GM21381 (cell line): ENCODE results near the gene LYPD5.
"Not testable (repeated sequence)": the region's sequence is repeated elsewhere in the genome, so short reads cannot be mapped to it uniquely, and the experiment has no call there.

Experiments
- ATAC-seq: cut with Tn5 transposase; IDR thresholded peaks from one replicate; pipeline ENCODE4 v1.9.1; 2021; ENCODE audit warnings: mild to moderate bottlenecking, moderate library complexity; ENCODE audit not compliant: unreplicated experiment

LYPD5 gene, protein sequence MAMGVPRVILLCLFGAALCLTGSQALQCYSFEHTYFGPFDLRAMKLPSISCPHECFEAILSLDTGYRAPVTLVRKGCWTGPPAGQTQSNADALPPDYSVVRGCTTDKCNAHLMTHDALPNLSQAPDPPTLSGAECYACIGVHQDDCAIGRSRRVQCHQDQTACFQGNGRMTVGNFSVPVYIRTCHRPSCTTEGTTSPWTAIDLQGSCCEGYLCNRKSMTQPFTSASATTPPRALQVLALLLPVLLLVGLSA

GRCh38 chr19:43802216-43802951, at the start of gene LYPD5:
TSS of gene LYPD5 (minus strand) at chr19:43802447. CDS start at chr19:43802380, 67 bp downstream.
- ATAC-seq = no peak

DNA sequence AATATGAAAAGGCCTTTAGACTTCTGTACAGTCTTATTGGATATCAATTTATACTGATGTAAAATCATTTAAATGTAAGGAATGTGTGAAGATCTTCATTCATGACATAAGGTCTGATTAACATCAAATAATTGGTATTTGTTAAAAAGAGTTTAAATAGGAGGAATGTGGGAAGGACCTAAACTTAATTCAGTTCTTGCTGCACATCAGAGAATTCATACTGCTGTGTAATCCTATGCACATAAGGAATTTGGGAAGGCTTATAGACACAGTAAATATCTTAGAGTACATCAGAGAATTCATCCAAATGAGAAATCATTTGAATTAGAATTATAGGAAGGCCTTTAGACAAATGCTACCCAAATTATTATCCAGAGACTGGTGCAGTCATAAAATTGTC, 46.6 kb upstream of the LYPD5 start:
- no peak for ATAC-seq

GRCh38 chr19:43847884-43848283, 45.6 kb upstream of the LYPD5 start:
- ATAC-seq = no peak

GRCh38 chr19:43847246-43847645, 45.0 kb upstream of the LYPD5 start:
- no peak for ATAC-seq

- ATAC-seq = no peak
Observed at GRCh38 chr19:43842007-43842406, 39.8 kb upstream of the LYPD5 start.

DNA sequence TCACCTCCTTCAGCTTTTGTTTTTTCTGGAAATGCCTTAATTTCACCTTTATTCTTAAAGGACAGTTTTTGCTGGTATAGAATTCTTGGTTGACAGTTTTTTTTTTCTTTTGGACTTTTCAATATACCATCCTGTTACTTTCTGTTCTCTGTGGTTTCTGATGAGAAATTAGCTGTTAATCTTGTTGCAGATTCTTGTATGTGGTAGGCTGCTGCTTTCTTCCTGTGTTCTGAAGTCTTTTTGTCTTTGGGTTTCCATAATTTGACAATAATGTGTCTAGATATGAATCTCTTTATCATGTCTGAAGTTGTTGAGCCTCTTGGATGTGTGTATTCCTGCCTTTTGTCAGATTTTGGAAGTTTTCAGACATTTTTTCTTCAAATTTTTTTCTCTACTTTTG, 36.9 kb upstream of the LYPD5 start:
- ATAC-seq = no peak

GRCh38 chr19:43826787-43827754, 24.8 kb upstream of the LYPD5 start, which contains the start of gene ZNF283:
TSS of gene ZNF283 (plus strand) at chr19:43827321. CDS start at chr19:43833505, 6,184 bp downstream.
- peak; percentile 91 for ATAC-seq

DNA sequence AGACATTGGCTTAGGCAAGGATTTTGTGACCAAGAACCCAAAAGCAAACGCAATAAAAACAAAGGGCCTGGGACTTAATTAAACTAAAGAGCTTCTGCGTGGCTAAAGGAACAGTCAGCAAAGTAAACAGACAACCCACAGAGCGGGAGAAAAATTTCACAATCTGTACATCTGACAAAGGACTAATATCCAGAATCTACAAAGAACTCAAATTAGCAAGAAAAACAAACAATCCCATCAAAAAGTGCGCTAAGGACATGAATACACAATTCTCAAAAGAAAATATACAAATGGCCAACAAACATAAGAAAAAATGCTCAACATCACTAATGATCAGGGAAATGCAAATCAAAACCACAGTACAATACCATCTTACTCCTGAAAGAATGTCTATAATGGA, 22.3 kb upstream of the LYPD5 start:
- not testable (repeated sequence) for ATAC-seq

DNA sequence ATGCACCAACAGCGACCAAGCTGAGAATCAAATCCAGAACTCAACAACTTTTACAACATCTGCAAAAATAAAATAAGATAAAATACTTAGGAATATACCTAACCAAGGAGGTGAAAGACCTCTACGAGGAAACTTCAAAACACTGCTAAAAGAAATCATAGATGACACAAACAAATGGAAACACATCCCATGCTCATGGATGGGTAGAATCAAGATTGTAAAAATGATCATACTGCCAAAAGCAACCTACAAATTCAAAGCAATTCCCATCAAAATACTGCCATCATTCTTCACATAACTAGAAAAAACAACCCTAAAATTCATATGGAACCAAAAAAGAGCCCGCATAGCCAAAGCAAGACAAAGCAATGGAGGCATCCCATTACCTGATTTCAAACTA, 21.6 kb upstream of the LYPD5 start:
- ATAC-seq = not testable (repeated sequence)

- ATAC-seq = no peak
Observed at GRCh38 chr19:43820884-43821215, 18.6 kb upstream of the LYPD5 start.

GRCh38 chr19:43820098-43820883, 18.0 kb upstream of the LYPD5 start:
- ATAC-seq = no peak

DNA sequence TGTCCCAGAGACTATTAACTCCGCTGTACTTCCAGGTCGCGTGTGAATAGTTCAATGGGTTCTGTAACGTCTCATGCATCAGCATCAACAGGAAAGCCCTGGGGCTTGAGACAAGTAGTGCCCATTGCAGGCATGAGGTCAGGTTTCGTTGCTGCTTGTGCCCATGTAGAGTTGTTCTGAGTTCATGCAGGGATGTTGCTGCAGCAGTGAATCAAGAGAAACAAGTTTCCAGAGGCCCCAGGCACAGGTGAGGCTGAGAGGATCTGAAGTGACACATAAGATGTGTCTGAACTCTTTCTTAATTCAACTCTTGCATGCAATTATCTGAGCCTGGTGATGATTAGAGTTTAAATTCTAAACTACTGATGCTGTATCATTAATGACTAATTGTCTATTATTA, 16.3 kb upstream of the LYPD5 start:
- ATAC-seq = no peak

GRCh38 chr19:43817454-43817853, 15.2 kb upstream of the LYPD5 start:
- not testable (repeated sequence) for ATAC-seq

DNA sequence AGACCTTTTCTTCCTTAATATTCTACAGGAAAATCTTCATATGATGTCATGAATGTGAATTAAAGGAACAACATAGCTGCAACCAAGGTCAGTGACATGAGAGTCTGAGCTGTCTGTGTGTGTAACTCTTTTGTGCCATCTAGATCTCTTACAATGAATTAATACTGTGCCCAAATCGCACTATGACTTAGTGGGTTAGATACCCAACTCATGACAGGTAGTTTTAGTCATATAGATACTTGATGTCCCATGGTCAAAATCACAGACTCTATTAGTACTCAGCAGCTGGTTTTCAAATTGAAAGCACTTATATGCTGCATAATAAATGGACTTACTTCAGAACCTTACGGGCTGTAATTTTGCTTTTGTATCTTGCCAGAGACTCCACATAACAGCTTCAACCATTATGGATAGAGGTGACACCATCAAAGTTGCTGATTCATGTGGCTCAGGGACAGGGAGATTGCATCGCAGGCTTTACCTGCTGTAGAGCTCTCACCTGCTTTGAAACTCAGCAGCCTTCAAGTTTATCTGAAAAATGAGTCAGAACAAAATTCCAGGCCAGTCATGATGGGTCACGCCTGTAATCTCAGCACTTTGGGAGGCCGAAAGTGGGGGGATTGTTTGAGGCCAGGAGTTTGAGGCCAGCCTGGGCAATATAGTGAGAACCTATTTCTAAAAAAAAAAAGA, 12.6 kb upstream of the LYPD5 start:
- no peak for ATAC-seq

DNA sequence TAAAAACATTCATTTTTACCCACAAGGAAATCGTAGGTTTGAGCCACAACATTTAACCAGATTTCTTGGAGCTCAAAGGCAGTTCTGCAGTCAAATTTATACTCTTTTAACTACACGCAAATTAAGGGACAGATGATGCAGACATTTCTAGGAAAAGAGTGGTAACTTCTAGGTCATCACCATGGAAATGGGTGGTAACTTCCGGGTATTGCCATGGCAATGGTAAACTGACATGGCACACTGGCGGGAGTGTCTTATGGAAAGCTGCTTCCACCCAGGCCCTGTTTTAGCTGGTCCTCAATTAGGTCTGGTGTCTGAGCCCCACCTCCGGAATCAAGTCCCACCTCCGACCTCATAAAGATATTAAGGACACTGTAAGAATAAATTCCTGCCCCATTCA, 10.4 kb upstream of the LYPD5 start:
- no peak for ATAC-seq

DNA sequence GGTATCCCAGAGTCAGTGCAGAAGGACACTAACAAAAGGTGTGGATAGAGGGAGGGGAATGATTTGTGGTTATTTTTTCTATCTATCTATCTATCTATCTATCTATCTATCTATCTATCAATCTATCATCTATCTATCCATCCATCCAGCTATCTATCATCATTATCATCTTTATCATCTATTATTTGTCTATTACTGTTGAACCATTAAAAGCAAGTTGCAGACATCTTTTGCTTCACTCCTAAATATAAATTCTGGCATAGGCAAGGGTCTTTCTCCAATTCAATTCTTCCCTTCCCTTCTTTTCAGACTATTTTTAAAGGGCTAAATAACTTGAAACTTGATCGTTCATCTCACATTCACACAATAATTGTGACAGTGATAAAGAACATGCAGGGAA, 10.0 kb upstream of the LYPD5 start:
- no peak for ATAC-seq

GRCh38 chr19:43811837-43812236, 9.6 kb upstream of the LYPD5 start:
- no peak for ATAC-seq

- no peak for ATAC-seq
Observed at GRCh38 chr19:43809762-43810696, 7.8 kb upstream of the LYPD5 start.

DNA sequence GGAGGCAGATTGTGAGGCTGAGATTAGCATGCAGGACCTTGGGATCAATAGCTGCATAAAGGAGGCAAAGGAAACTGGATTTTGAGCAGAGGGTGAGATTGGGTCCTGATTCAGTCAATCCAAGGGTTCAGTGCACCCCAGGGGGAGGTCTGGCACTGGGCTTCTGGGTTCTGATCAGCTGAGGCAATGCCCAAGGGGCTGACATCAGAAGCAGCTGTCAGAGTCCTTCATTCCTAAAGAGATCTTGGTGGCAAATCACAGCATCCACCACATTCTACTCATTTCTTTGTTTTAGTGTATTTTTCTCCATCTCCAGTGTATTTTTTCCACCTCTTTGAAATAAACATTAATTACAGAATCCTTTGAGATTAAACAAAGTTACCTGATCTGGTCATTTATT, 5.4 kb upstream of the LYPD5 start:
- ATAC-seq = no peak
